ENCODE measurements around the gene IQSEC3.

Gene IQSEC3

DNA sequence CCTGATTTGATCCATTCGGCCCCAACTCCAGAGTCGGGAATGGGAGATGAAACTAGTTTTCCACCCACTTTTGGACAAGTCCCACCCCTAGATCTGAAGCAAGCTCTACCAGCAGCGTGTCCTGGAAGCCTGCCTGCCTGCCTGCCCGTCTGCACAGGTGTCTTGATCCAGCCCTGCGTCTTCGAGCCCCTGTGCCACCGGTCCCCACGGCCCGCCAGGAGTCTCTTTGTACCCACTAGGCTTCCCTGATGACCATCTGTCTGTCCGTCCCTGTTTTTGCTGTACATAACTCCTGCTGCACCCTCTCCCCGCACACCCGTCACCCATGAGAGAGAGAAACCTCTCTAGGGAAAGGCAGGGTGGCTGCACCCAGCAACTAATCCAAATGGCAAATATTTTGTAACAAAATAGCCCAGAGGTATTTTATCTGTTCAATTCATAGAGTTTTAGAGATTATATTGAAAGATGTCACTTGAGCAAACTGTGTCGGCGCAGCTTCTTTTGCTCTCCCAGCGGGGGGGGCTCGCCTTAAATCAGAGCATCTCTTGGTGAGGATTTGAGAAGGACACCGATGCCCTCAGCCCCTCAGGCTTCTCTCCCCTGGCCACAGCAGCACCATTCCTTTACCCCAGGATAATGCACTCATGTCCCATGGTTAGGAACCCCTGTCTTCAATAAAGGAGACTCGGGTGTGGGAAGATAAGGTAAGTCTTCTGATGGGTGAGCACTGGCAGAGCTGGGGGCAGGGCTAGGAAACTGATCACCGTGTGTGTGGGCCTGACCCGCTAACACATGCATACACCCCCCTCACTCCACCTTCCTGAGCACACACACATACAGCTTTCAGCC, 111.6 kb downstream of the IQSEC3 start:
- Histone ChIP-seq H3K79me2 (ENCODE audit: low read length) (no peaks in the 10 kb centered on the region), H2AFZ (ENCODE audit: low read depth, low read length) (no peak overlapping the region), H3K4me2 (ENCODE audit: low read length) (no peak overlapping the region), H3K27ac (ENCODE audit: low read length) (no peak overlapping the region), H3K27me3 (ENCODE audit: low read depth, low read length) (no peaks in the 10 kb centered on the region), H3K4me3 (ENCODE audit: low read length) (no peak overlapping the region), H3K9me3 (ENCODE audit: insufficient read depth, low read length) (no peaks in the 10 kb centered on the region), H4K20me1 (ENCODE audit: insufficient read depth, low read length) (no peaks in the 10 kb centered on the region), H3K4me1 (ENCODE audit: low read length) (no peaks in the 10 kb centered on the region), H3K36me3 (replicated peaks; ENCODE audit: low read depth, low read length) (no peaks in the 10 kb centered on the region), H3K9ac (ENCODE audit: low read length) (no peak overlapping the region)
- TF ChIP-seq, protein P1, sequence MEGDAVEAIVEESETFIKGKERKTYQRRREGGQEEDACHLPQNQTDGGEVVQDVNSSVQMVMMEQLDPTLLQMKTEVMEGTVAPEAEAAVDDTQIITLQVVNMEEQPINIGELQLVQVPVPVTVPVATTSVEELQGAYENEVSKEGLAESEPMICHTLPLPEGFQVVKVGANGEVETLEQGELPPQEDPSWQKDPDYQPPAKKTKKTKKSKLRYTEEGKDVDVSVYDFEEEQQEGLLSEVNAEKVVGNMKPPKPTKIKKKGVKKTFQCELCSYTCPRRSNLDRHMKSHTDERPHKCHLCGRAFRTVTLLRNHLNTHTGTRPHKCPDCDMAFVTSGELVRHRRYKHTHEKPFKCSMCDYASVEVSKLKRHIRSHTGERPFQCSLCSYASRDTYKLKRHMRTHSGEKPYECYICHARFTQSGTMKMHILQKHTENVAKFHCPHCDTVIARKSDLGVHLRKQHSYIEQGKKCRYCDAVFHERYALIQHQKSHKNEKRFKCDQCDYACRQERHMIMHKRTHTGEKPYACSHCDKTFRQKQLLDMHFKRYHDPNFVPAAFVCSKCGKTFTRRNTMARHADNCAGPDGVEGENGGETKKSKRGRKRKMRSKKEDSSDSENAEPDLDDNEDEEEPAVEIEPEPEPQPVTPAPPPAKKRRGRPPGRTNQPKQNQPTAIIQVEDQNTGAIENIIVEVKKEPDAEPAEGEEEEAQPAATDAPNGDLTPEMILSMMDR (IDR thresholded peaks at IDR 0.05; ENCODE audit: low read depth, low read length), result no peak
- TF ChIP-seq EZH2phosphoT487 (IDR thresholded peaks at IDR 0.05; ENCODE audit: low read depth), result no peak

DNA sequence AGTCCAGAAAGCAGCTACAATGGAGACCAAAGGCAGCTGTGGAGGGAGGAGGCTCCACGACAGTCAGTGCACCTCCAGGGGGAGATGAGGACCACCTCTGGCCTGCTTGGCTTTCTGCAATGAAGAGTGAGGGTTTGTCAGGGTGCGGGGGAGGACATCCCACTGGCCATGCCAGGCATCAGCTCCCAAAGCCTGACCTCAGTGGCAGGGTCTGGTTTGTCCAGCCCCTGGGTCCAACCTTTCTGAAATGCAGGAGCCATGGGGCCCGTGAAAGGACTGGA, 112.2 kb downstream of the IQSEC3 start:
- no peaks in the 10 kb centered on the region for H3K9me3 ChIP-seq (ENCODE audit: insufficient read depth, low read length)
- H3K36me3 ChIP-seq (replicated peaks; ENCODE audit: low read depth, low read length), result no peaks in the 10 kb centered on the region
- no peak overlapping the region for H3K4me2 ChIP-seq (ENCODE audit: low read length)
- TF ChIP-seq, protein P1 (IDR thresholded peaks at IDR 0.05; ENCODE audit: low read depth, low read length), result no peak
- no peak for TF ChIP-seq EZH2phosphoT487 (IDR thresholded peaks at IDR 0.05; ENCODE audit: low read depth)
- no peaks in the 10 kb centered on the region for H3K27me3 ChIP-seq (ENCODE audit: low read depth, low read length)
- H3K9ac ChIP-seq (ENCODE audit: low read length), result no peak overlapping the region
- H3K4me1 ChIP-seq (ENCODE audit: low read length), result no peaks in the 10 kb centered on the region
- H4K20me1 ChIP-seq (ENCODE audit: insufficient read depth, low read length), result no peaks in the 10 kb centered on the region
- no peak overlapping the region for H3K27ac ChIP-seq (ENCODE audit: low read length)
- no peaks in the 10 kb centered on the region for H3K79me2 ChIP-seq (ENCODE audit: low read length)
- H3K4me3 ChIP-seq (ENCODE audit: low read length), result no peak overlapping the region
- H2AFZ ChIP-seq (ENCODE audit: low read depth, low read length), result no peak overlapping the region

DNA sequence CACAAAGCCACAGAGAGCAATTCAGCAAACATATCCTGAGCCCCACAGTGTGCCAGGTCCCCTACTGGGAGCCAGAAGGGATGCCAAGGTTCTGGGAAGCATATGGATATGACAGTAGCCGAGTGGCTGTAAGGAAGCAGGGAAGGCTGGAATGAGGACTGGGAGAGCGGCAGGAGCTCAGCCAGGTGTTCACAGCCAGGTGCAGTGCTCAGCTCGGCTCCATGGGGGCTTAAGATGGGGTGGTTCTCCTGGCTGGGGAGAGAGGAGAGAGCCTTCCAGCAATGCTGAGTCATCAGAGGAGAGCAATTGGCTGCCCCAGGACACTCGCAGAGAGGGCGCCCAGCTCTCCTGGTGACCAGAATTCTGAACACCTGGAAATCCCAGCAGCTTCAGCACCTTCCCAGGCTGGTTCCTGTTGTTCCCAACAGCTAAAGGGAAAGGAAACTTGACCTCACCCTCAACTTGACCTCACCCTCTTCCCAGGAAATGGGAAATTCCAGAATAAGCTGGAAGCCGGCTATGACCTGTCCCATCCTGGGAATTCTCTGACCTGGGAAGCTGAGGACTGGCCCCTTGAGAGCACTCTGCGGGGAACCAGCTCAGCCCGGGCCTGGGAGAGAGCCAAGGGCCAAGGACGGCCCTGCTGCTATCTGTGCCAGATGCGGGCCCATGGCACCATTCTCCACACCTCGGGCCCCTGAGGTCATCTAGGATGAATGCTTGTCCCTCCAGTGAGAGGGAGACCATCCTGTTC, 112.7 kb downstream of the IQSEC3 start:
- H3K9ac ChIP-seq (ENCODE audit: low read length), result no peak overlapping the region
- H2AFZ ChIP-seq (ENCODE audit: low read depth, low read length), result no peak overlapping the region
- no peak overlapping the region for H3K4me3 ChIP-seq (ENCODE audit: low read length)
- no peaks in the 10 kb centered on the region for H3K9me3 ChIP-seq (ENCODE audit: insufficient read depth, low read length)
- no peaks in the 10 kb centered on the region for H3K36me3 ChIP-seq (replicated peaks; ENCODE audit: low read depth, low read length)
- no peaks in the 10 kb centered on the region for H4K20me1 ChIP-seq (ENCODE audit: insufficient read depth, low read length)
- TF ChIP-seq EZH2phosphoT487 (IDR thresholded peaks at IDR 0.05; ENCODE audit: low read depth), result no peak
- TF ChIP-seq, protein P1 (IDR thresholded peaks at IDR 0.05; ENCODE audit: low read depth, low read length), result no peak
- H3K4me1 ChIP-seq (ENCODE audit: low read length), result no peaks in the 10 kb centered on the region
- H3K27ac ChIP-seq (ENCODE audit: low read length), result no peak overlapping the region
- no peaks in the 10 kb centered on the region for H3K27me3 ChIP-seq (ENCODE audit: low read depth, low read length)
- no peak overlapping the region for H3K4me2 ChIP-seq (ENCODE audit: low read length)
- H3K79me2 ChIP-seq (ENCODE audit: low read length), result no peaks in the 10 kb centered on the region

DNA sequence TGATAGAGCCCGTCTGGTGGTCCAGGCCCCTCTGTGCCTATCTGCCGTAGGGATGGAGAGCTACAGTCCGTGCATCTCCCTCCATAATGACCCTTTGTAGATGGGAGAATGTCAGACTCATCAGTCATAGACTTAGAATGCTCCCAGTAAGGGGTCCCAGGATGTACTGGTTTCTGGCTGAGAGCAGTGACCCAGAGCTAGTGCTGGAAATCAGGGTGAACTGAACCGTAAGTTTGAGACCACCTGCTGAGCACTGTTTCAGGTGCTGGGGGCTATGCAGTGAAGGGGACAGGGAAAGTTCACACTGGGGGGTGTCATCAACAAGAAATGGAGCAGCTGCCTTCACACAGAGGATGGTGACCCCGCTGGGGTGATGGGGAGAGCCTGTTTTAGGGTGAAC, 113.3 kb downstream of the IQSEC3 start:
- Histone ChIP-seq H3K4me2 (ENCODE audit: low read length) (no peak overlapping the region), H3K9ac (ENCODE audit: low read length) (no peak overlapping the region), H3K27ac (ENCODE audit: low read length) (no peak overlapping the region)

More for the DNA sequence above, 113.3 kb downstream of the IQSEC3 start:
- no peak overlapping the region for H2AFZ ChIP-seq (ENCODE audit: low read depth, low read length)
- H4K20me1 ChIP-seq (ENCODE audit: insufficient read depth, low read length), result no peaks in the 10 kb centered on the region
- H3K9me3 ChIP-seq (ENCODE audit: insufficient read depth, low read length), result no peaks in the 10 kb centered on the region
- H3K4me3 ChIP-seq (ENCODE audit: low read length), result no peak overlapping the region
- TF ChIP-seq, protein P1 (IDR thresholded peaks at IDR 0.05; ENCODE audit: low read depth, low read length), result no peak
- no peak for TF ChIP-seq EZH2phosphoT487 (IDR thresholded peaks at IDR 0.05; ENCODE audit: low read depth)
- H3K4me1 ChIP-seq (ENCODE audit: low read length), result no peaks in the 10 kb centered on the region
- no peaks in the 10 kb centered on the region for H3K36me3 ChIP-seq (replicated peaks; ENCODE audit: low read depth, low read length)
- H3K27me3 ChIP-seq (ENCODE audit: low read depth, low read length), result no peaks in the 10 kb centered on the region
- no peaks in the 10 kb centered on the region for H3K79me2 ChIP-seq (ENCODE audit: low read length)

Measured in OCI-LY3 (cell line).